Astrocyte (in vitro differentiated cells and primary cell): ENCODE results near the gene HLA-DQB1.
"Not testable (repeated sequence)": the region's sequence is repeated elsewhere in the genome, so short reads cannot be mapped to it uniquely, and the experiment has no call there.

ENCODE experiments used
- EZH2 ChIP-seq: IDR thresholded peaks from 2 replicates; pipeline ENCODE4 v1.6.1; 2012; ENCODE audit warnings: mild to moderate bottlenecking, low read length, inconsistent platforms; ENCODE audit not compliant: insufficient read depth
- TF ChIP-seq, protein P1 (sequence below): IDR thresholded peaks from 2 replicates; pipeline ENCODE4 v1.5.1; 2011; ENCODE audit warnings: low read depth, mild to moderate bottlenecking, inconsistent platforms, low read length, moderate library complexity; ENCODE audit not compliant: insufficient read depth

- TF ChIP-seq, protein P1, sequence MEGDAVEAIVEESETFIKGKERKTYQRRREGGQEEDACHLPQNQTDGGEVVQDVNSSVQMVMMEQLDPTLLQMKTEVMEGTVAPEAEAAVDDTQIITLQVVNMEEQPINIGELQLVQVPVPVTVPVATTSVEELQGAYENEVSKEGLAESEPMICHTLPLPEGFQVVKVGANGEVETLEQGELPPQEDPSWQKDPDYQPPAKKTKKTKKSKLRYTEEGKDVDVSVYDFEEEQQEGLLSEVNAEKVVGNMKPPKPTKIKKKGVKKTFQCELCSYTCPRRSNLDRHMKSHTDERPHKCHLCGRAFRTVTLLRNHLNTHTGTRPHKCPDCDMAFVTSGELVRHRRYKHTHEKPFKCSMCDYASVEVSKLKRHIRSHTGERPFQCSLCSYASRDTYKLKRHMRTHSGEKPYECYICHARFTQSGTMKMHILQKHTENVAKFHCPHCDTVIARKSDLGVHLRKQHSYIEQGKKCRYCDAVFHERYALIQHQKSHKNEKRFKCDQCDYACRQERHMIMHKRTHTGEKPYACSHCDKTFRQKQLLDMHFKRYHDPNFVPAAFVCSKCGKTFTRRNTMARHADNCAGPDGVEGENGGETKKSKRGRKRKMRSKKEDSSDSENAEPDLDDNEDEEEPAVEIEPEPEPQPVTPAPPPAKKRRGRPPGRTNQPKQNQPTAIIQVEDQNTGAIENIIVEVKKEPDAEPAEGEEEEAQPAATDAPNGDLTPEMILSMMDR, result not testable (repeated sequence)
- TF ChIP-seq EZH2, result not testable (repeated sequence)
Observed at GRCh38 chr6:32641785-32642719, 24.4 kb downstream of the HLA-DQB1 start.
